Activated CD8-positive, alpha-beta T cell treated with anti-CD3 and anti-CD28 coated beads for 36 hours (primary cell): Measurements from ENCODE around the gene EIF1. TPM values are rescaled to one million over a fixed set of nuclear protein-coding genes. Genes with fewer than 3 reads are reported as not detected.

Source experiments
- ATAC-seq: fragments of 200-7000 bp; cut with Tn5 transposase; one replicate; pipeline ENCODE4 v1.10.0; 2021; ENCODE audit warnings: mild to moderate bottlenecking, moderate library complexity
- CTCF ChIA-PET: fragments of 350-600 bp; sonication (Branson Sonifier 250); formaldehyde crosslinking; loops from one replicate; lab custom pipeline; 2021; ENCODE audit warnings: antibody characterized with exemption; lab: Charles Lee
- POLR2A ChIA-PET: fragments of 350-600 bp; sonication (Branson Sonifier 250); formaldehyde crosslinking; loops from one replicate; lab custom pipeline; 2021; ENCODE audit warnings: antibody characterized with exemption; lab: Charles Lee
- DNase-seq: peaks from one replicate; pipeline ENCODE4 v3.0.0-alpha.2; 2020
- H3K27ac Mint-ChIP-seq: one replicate; pipeline ENCODE4 v1.8.0; 2021; ENCODE audit warnings: mild to moderate bottlenecking, mixed read lengths
- H3K27me3 Mint-ChIP-seq: one replicate; pipeline ENCODE4 v1.8.0; 2021; ENCODE audit warnings: mixed read lengths
- H3K36me3 Mint-ChIP-seq: one replicate; pipeline ENCODE4 v1.8.0; 2021; ENCODE audit warnings: low read depth, mixed read lengths
- H3K4me1 Mint-ChIP-seq: one replicate; pipeline ENCODE4 v1.8.0; 2021; ENCODE audit warnings: low read depth, mixed read lengths
- H3K4me3 Mint-ChIP-seq: one replicate; pipeline ENCODE4 v1.8.0; 2021; ENCODE audit warnings: mild to moderate bottlenecking, moderate library complexity, mixed read lengths
- H3K9me3 Mint-ChIP-seq: one replicate; pipeline ENCODE4 v1.8.0; 2021; ENCODE audit warnings: mixed read lengths
- CTCF ChIP-seq: fragments of 200-600 bp; IDR thresholded peaks from one replicate; pipeline ENCODE4 v1.8.0; 2022; ENCODE audit warnings: antibody characterized with exemption, mild to moderate bottlenecking
- intact Hi-C: fragments of 100-400 bp; cut with micrococcal nuclease; formaldehyde crosslinking; loops from one replicate; pipeline ENCODE4 v1.10.0; 2022
- total RNA-seq, 2 experiments: library from RNA; stranded (reverse); gene quantifications; one replicate each; pipeline ENCODE4 v1.2.3, GENCODE V29; 2021

Gene EIF1
- total RNA-seq, 2 experiments from 2014 or later: 924 to 930 TPM

DNA sequence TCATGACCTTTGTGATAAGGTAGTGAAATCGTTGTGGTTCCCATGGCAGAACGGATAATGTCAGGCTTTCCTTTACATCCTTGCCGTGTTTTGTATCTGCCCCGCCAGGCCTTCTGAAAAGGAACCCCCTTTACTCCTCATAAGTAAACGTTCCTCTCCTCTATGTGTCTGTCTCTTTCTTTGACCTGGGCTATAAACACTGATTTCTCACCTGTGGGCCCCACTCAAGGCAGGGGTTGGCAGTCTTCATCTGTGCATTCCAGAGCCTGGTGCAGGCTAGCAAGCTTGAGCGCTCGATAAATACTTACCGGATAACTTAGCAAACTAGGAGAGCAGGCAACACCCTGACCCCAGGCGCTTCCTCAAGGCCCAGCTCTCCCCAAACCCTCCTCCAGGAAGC, 53.0 kb downstream of the EIF1 start:
- ChIA-PET POLR2A (no interaction called here), CTCF (interaction anchor here (1.8 to 4.2 kb wide), 2 partner anchors 11 to 58 kb away, joined by 6 to 30 read pairs; no protein-coding TSS in a partner anchor)
- Mint-ChIP-seq H3K27ac (no peak overlapping the region), H3K9me3 (no peaks in the 10 kb centered on the region), H3K4me1 (peaks cover 2% of the 10 kb centered on the region), H3K36me3 (no peaks in the 10 kb centered on the region), H3K27me3 (peaks cover 9% of the 10 kb centered on the region), H3K4me3 (no peak overlapping the region)
- no peak for TF ChIP-seq CTCF
- intact Hi-C loops: no loop called here
- ATAC-seq: no peak
- DNase-seq: no peak

Other genes starting within 250 kb of the EIF1 start
- not detected for gene KRT38, start 247.9 kb upstream of the EIF1 start, total RNA-seq
- gene KRT32, start 221.5 kb upstream of the EIF1 start, total RNA-seq: not detected
- gene KRT35, start 207.7 kb upstream of the EIF1 start, total RNA-seq: not detected
- not detected for gene KRT36, start 199.0 kb upstream of the EIF1 start, total RNA-seq
- gene KRT13, start 183.3 kb upstream of the EIF1 start, total RNA-seq: not detected
- gene KRT15, start 170.0 kb upstream of the EIF1 start, total RNA-seq: not detected
- gene KRT19, start 160.6 kb upstream of the EIF1 start, total RNA-seq: not detected
- not detected for gene KRT9, start 116.8 kb upstream of the EIF1 start, total RNA-seq
- gene KRT14, start 102.0 kb upstream of the EIF1 start, total RNA-seq: not detected
- not detected for gene KRT16, start 76.1 kb upstream of the EIF1 start, total RNA-seq
- gene KRT17, start 64.3 kb upstream of the EIF1 start, total RNA-seq: not detected
- gene GAST, start 23.4 kb downstream of the EIF1 start, total RNA-seq: not detected
- gene HAP1, start 45.8 kb downstream of the EIF1 start, total RNA-seq: under 1 TPM; 0.07 to 0.09 TPM
- 1 to 10 TPM; 1.5 to 1.8 TPM for gene JUP, start 97.8 kb downstream of the EIF1 start, total RNA-seq
- 1 to 10 TPM; 2.6 to 3.2 TPM for gene P3H4, start 123.1 kb downstream of the EIF1 start, total RNA-seq
- gene FKBP10, start 124.1 kb downstream of the EIF1 start, total RNA-seq: 1 to 10 TPM in 1 of 2 experiments, under 1 TPM in 1; 0.74 to 1.2 TPM
- gene NT5C3B, start 147.3 kb downstream of the EIF1 start, total RNA-seq: 10 to 100 TPM; 30.5 to 32.3 TPM
- gene KLHL10, start 148.9 kb downstream of the EIF1 start, total RNA-seq: under 1 TPM in 1 of 2 experiments, not detected in 1; 0.36 TPM
- gene KLHL11, start 176.5 kb downstream of the EIF1 start, total RNA-seq: 10 to 100 TPM; 19.2 to 19.6 TPM
- 100 to 1,000 TPM; 185 to 186 TPM for gene ACLY, start 230.1 kb downstream of the EIF1 start, total RNA-seq
- gene ODAD4, start 241.7 kb downstream of the EIF1 start, total RNA-seq: 1 to 10 TPM in 1 of 2 experiments, under 1 TPM in 1; 0.81 to 1.4 TPM